Mesenchymal stem cell (in vitro differentiated cells and primary cell): ENCODE data around the gene EEF1AKMT1.
A peak's percentile ranks its signal among the peaks of the same experiment; 100 is the strongest.

Source experiments
- DNase-seq: peaks from one replicate; pipeline ENCODE4 v3.0.0-alpha.2; 2013
- H2AFZ ChIP-seq: one replicate; pipeline ENCODE4 v1.6.1; 2013; ENCODE audit warnings: low read depth, mild to moderate bottlenecking, control low read depth, inconsistent platforms, low read length, moderate library complexity
- H2AK5ac ChIP-seq: 2 replicates; pipeline ENCODE4 v1.6.1; 2013; ENCODE audit warnings: low read length, moderate library complexity, mild to moderate bottlenecking, inconsistent platforms; ENCODE audit not compliant: severe bottlenecking
- H2BK120ac ChIP-seq: one replicate; pipeline ENCODE4 v1.6.1; 2013; ENCODE audit warnings: low read depth, mild to moderate bottlenecking, inconsistent platforms, low read length, moderate library complexity
- H2BK12ac ChIP-seq, 2 experiments: one replicate each; pipeline ENCODE4 v1.6.1; 2013; ENCODE audit warnings: inconsistent platforms in 2 of 2, low read length in 2 of 2, mild to moderate bottlenecking in 2 of 2, moderate library complexity in 2 of 2, control low read depth in 1 of 2
- H2BK15ac ChIP-seq: one replicate; pipeline ENCODE4 v1.6.1; 2013; ENCODE audit warnings: mild to moderate bottlenecking, low read depth, inconsistent platforms; ENCODE audit not compliant: poor library complexity, severe bottlenecking
- H2BK5ac ChIP-seq: 2 replicates; pipeline ENCODE4 v1.6.1; 2013; ENCODE audit warnings: low read depth, mild to moderate bottlenecking, low read length, control low read depth, inconsistent platforms; ENCODE audit not compliant: poor library complexity, severe bottlenecking
- H3K14ac ChIP-seq, 2 experiments: one replicate each; pipeline ENCODE4 v1.6.1; 2013; ENCODE audit warnings: inconsistent platforms in 2 of 2, low read length in 2 of 2, control low read depth in 1 of 2, mild to moderate bottlenecking in 1 of 2, moderate library complexity in 1 of 2
- H3K18ac ChIP-seq, 2 experiments: one replicate each; pipeline ENCODE4 v1.6.1; 2013; ENCODE audit warnings: inconsistent platforms in 2 of 2, low read length in 2 of 2, control low read depth in 1 of 2, low read depth in 1 of 2, mild to moderate bottlenecking in 1 of 2
- H3K23ac ChIP-seq, 2 experiments: one replicate each; pipeline ENCODE4 v1.6.1; 2013; ENCODE audit warnings: inconsistent platforms in 2 of 2, low read length in 2 of 2, mild to moderate bottlenecking in 2 of 2, moderate library complexity in 2 of 2, control low read depth in 1 of 2
- H3K27ac ChIP-seq: 2 replicates; pipeline ENCODE4 v1.5.1; 2013; ENCODE audit warnings: mild to moderate bottlenecking, moderate library complexity, low read length, control low read depth, inconsistent platforms; ENCODE audit not compliant: poor library complexity, severe bottlenecking
- H3K27me3 ChIP-seq, 2 experiments: 2 replicates each; pipeline versions ENCODE4 v1.6.1 to v1.7.0; 2013; ENCODE audit warnings: low read length in 2 of 2, mild to moderate bottlenecking in 2 of 2, moderate library complexity in 2 of 2, control low read depth in 1 of 2, inconsistent platforms in 1 of 2; ENCODE audit not compliant: control insufficient read depth in 1 of 2, insufficient read depth in 1 of 2
- H3K36me3 ChIP-seq, 2 experiments: 2 replicates each; pipeline versions ENCODE4 v1.6.1 to v1.7.0; 2013; ENCODE audit warnings: low read length in 2 of 2, control low read depth in 1 of 2, inconsistent platforms in 1 of 2, low read depth in 1 of 2, mild to moderate bottlenecking in 1 of 2; ENCODE audit not compliant: insufficient read depth in 2 of 2, control insufficient read depth in 1 of 2
- H3K4ac ChIP-seq, 2 experiments: one replicate each; pipeline ENCODE4 v1.6.1; 2013; ENCODE audit warnings: inconsistent platforms in 2 of 2, low read length in 2 of 2, mild to moderate bottlenecking in 2 of 2, moderate library complexity in 2 of 2, control low read depth in 1 of 2, low read depth in 1 of 2
- H3K4me1 ChIP-seq: 2 replicates; pipeline ENCODE4 v1.6.1; 2013; ENCODE audit warnings: low read depth, low read length, control low read depth; ENCODE audit not compliant: control insufficient read depth, insufficient read depth
- H3K4me2 ChIP-seq: 2 replicates; pipeline ENCODE4 v1.6.1; 2013; ENCODE audit warnings: low read length, mild to moderate bottlenecking, inconsistent platforms; ENCODE audit not compliant: poor library complexity, severe bottlenecking
- H3K4me3 ChIP-seq, 2 experiments: 2 replicates each; pipeline versions ENCODE4 v1.5.1 to v1.7.0; 2013; ENCODE audit warnings: low read length in 2 of 2, mild to moderate bottlenecking in 2 of 2, control low read depth in 1 of 2, low read depth in 1 of 2; ENCODE audit not compliant: insufficient read depth in 1 of 2
- H3K79me1 ChIP-seq: replicated peaks from 2 replicates; pipeline ENCODE4 v1.6.1; 2013; ENCODE audit warnings: mild to moderate bottlenecking, control low read depth, low read length, inconsistent platforms; ENCODE audit not compliant: poor library complexity, severe bottlenecking
- H3K9ac ChIP-seq: 2 replicates; pipeline ENCODE4 v1.7.0; 2013; ENCODE audit warnings: mild to moderate bottlenecking, low read length, moderate library complexity
- H3K9me3 ChIP-seq: 2 replicates; pipeline ENCODE4 v1.7.0; 2013; ENCODE audit warnings: mild to moderate bottlenecking, low read length; ENCODE audit not compliant: control insufficient read depth
- H4K8ac ChIP-seq: one replicate; pipeline ENCODE4 v1.6.1; 2013; ENCODE audit warnings: inconsistent platforms, mild to moderate bottlenecking, low read length, moderate library complexity
- H4K91ac ChIP-seq: one replicate; pipeline ENCODE4 v1.6.1; 2013; ENCODE audit warnings: mild to moderate bottlenecking, low read length, inconsistent platforms
- WGBS: methylation state at CpG from one replicate; pipeline ENCODE4 v1.1.7; 2013; ENCODE audit warnings: mixed read lengths; 5-methylcytosine and 5-hydroxymethylcytosine counted together

EEF1AKMT1 gene

GRCh38 chr13:20719783-20720182, 54.0 kb downstream of the EEF1AKMT1 start:
- Histone ChIP-seq H2BK120ac (no peak overlapping the region), H2BK5ac (no peak overlapping the region), H3K27ac (no peak overlapping the region), H3K79me1 (no peaks in the 10 kb centered on the region), H4K8ac (no peak overlapping the region), H3K4ac (no peak overlapping the region), H2AK5ac (no peak overlapping the region), H3K4me1 (peaks cover 13% of the 10 kb centered on the region), H3K9ac (no peak overlapping the region), H4K91ac (no peak overlapping the region), H3K4me2 (no peak overlapping the region), H3K9me3 (no peaks in the 10 kb centered on the region), H2AFZ (no peak overlapping the region), H3K36me3 (no peaks in the 10 kb centered on the region), H3K4me3 (no peak overlapping the region), H3K18ac (no peak overlapping the region), H2BK15ac (no peak overlapping the region), H2BK12ac (no peak overlapping the region), H3K27me3 (peaks cover 7 to 18% of the 10 kb centered on the region in 2 experiments), H3K23ac (no peak overlapping the region), H3K14ac (no peak overlapping the region)
- no peak for DNase-seq
- 93% methylated on average over 13 of the region's 13 CpGs for WGBS

DNA sequence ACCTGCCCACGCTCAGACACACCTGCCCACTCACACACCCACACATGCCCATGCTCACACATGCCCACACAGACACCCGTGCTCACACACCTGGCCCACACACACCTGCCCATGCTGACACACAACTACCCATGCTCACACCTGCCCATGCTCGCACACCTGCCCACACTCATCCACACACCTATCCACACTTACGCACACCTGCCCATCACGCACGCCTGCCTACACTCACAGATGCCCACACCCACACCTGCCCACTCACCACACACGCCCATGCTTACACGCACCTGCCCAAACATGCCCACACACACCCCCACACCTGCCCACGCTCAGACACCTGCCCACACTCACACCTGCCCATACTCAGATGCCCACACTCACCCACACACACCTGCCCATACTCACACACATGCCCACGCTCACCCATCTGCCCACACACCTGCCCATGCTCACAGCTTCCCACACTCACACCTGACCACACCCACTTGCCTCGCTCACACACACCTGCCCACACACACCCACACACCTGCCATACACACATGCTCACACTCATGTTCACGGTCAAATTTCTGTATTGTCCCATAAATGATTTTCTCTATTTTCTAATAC, 54.7 kb downstream of the EEF1AKMT1 start:
- Histone ChIP-seq H2AK5ac (no peak overlapping the region), H3K9me3 (no peaks in the 10 kb centered on the region), H2BK5ac (no peak overlapping the region), H3K4me2 (no peak overlapping the region), H3K14ac (peak overlapping the region in 1 of 2 experiments; percentile 71), H2BK12ac (no peak overlapping the region), H3K18ac (no peak overlapping the region), H3K9ac (no peak overlapping the region), H3K23ac (no peak overlapping the region), H3K27ac (no peak overlapping the region), H2BK15ac (no peak overlapping the region), H3K79me1 (no peaks in the 10 kb centered on the region), H2BK120ac (no peak overlapping the region), H4K8ac (no peak overlapping the region), H3K4me1 (peaks cover 13% of the 10 kb centered on the region), H4K91ac (no peak overlapping the region), H3K27me3 (peaks cover 12 to 18% of the 10 kb centered on the region in 2 experiments), H3K4me3 (no peak overlapping the region), H2AFZ (peak overlapping the region; percentile 21), H3K4ac (no peak overlapping the region), H3K36me3 (no peaks in the 10 kb centered on the region)
- no peak for DNase-seq
- 94% methylated on average over 12 of the region's 12 CpGs for WGBS

DNA sequence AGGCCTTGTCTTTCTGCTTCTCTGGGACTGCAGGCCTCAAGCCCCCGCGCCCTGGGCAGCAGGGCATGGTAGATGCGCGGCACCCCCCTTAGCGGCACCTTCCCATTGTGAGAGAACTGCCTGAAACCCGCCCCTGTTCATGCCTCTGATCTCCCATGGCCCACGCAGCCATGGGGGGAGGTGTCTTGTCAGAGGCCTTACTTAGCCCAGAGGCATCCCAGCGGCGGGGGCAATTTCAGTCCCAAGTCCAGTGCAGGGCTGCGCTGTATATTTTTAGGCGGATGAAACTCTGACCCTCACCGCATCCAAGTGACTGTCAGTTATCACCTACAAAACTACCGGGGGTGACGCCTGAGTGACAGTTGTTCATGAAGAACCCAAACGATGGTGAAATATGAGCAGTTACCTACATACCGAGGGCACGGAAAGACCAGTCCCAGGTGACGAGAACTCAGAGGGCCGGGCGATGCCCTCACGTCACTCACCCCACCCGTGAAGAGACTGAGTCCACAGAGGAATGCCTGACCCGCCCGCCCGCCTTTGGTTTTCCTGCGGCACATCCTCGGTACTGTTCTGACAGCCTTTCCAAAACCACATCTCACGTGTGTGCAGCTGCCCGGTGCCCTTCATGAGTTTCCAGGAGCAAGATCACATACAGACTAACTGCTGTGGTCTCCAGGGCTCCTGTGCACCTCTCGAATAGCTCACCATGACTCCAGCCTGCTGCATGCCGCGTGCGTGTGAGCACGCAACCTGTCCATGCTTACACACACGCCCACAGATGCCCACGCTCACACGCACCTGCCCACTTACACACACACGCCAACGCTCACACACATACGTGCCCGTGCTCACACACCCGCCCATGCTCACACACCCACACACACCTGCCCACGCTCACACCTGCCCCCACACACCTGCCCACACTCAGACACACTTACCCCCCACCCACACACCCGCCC, 55.9 kb downstream of the EEF1AKMT1 start:
- H2BK120ac ChIP-seq, result no peak overlapping the region
- WGBS, result 94% methylated on average over 44 of the region's 44 CpGs

DNA sequence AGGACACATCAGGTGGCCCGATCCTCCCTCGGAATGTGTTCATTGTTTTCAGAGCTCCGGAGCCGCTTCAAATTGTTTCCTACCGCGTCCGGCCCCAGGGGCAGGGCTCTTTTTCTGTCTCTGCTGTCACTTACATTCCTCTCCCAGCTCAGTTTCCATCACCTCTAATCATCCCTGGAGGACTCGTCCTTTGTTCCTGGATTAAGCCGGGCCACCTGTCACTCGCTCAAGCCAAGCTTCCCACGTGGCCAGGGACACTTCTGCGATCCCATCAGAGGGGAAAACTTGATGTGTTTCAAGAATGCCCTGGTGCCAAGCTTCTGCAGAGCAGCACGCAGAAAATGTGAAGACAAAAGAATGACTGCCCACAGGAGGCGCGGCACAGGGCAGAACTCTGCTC, 56.8 kb downstream of the EEF1AKMT1 start:
- Histone ChIP-seq H3K9ac (no peak overlapping the region), H3K4ac (no peak overlapping the region), H3K9me3 (no peaks in the 10 kb centered on the region), H3K4me1 (peaks cover 13% of the 10 kb centered on the region), H2AFZ (no peak overlapping the region), H2AK5ac (no peak overlapping the region), H4K8ac (no peak overlapping the region), H2BK5ac (no peak overlapping the region), H3K14ac (no peak overlapping the region), H2BK12ac (no peak overlapping the region), H3K4me3 (no peak overlapping the region), H3K18ac (no peak overlapping the region), H3K27ac (no peak overlapping the region), H2BK15ac (no peak overlapping the region), H2BK120ac (no peak overlapping the region), H3K23ac (no peak overlapping the region), H4K91ac (no peak overlapping the region), H3K27me3 (peaks cover 12 to 18% of the 10 kb centered on the region in 2 experiments), H3K36me3 (no peaks in the 10 kb centered on the region), H3K4me2 (no peak overlapping the region), H3K79me1 (no peaks in the 10 kb centered on the region)
- 77% methylated on average over 15 of the region's 15 CpGs for WGBS
- DNase-seq, result no peak

More for the DNA sequence above, 55.9 kb downstream of the EEF1AKMT1 start:
- no peak overlapping the region for H4K91ac ChIP-seq
- peaks cover 12 to 18% of the 10 kb centered on the region in 2 experiments for H3K27me3 ChIP-seq
- no peak overlapping the region for H3K4me2 ChIP-seq
- H2AK5ac ChIP-seq, result no peak overlapping the region
- no peaks in the 10 kb centered on the region for H3K36me3 ChIP-seq
- H2BK15ac ChIP-seq, result no peak overlapping the region
- H2BK12ac ChIP-seq, result no peak overlapping the region
- no peak overlapping the region for H3K27ac ChIP-seq
- no peak for DNase-seq
- H3K79me1 ChIP-seq, result no peaks in the 10 kb centered on the region
- no peak overlapping the region for H3K4me3 ChIP-seq
- H4K8ac ChIP-seq, result no peak overlapping the region
- H3K4ac ChIP-seq, result no peak overlapping the region
- no peak overlapping the region for H2AFZ ChIP-seq
- no peak overlapping the region for H3K9ac ChIP-seq
- H3K18ac ChIP-seq, result no peak overlapping the region
- no peak overlapping the region for H3K23ac ChIP-seq
- no peak overlapping the region for H2BK5ac ChIP-seq
- peaks cover 15% of the 10 kb centered on the region for H3K4me1 ChIP-seq
- no peaks in the 10 kb centered on the region for H3K9me3 ChIP-seq
- peak overlapping the region in 1 of 2 experiments; percentile 30 for H3K14ac ChIP-seq
